ENCODE data around the gene SLC17A7.

The SLC17A7 gene

GRCh38 chr19:49421878-49422202, 19.5 kb downstream of the SLC17A7 start:
- Histone ChIP-seq H3K4me1 (ENCODE audit: control insufficient read depth, insufficient read depth, low read length) (peaks cover 16% of the 10 kb centered on the region), H3K9me3 (ENCODE audit: control insufficient read depth, insufficient read depth, low read length) (no peaks in the 10 kb centered on the region), H3K4me3 (ENCODE audit: low read depth, low read length) (peak overlapping the region; percentile 0), H3K9ac (ENCODE audit: low read depth, low read length) (no peak overlapping the region), H3K36me3 (ENCODE audit: control insufficient read depth, insufficient read depth, low read length) (no peaks in the 10 kb centered on the region), H3K27me3 (ENCODE audit: control insufficient read depth, insufficient read depth, low read length) (peaks cover 61% of the 10 kb centered on the region)

- H3K4me3 ChIP-seq (ENCODE audit: low read depth, low read length), result peak overlapping the region; percentile 0
- no peak overlapping the region for H3K9ac ChIP-seq (ENCODE audit: low read depth, low read length)
- peaks cover 56% of the 10 kb centered on the region for H3K27me3 ChIP-seq (ENCODE audit: control insufficient read depth, insufficient read depth, low read length)
Observed at GRCh38 chr19:49421039-49421877, 20.1 kb downstream of the SLC17A7 start.

GRCh38 chr19:49420227-49420626, 21.1 kb downstream of the SLC17A7 start:
- H3K9me3 ChIP-seq (ENCODE audit: control insufficient read depth, insufficient read depth, low read length), result no peaks in the 10 kb centered on the region
- no peak overlapping the region for H3K9ac ChIP-seq (ENCODE audit: low read depth, low read length)
- H3K36me3 ChIP-seq (ENCODE audit: control insufficient read depth, insufficient read depth, low read length), result no peaks in the 10 kb centered on the region
- H3K4me3 ChIP-seq (ENCODE audit: low read depth, low read length), result no peak overlapping the region
- H3K4me1 ChIP-seq (ENCODE audit: control insufficient read depth, insufficient read depth, low read length), result peaks cover 12% of the 10 kb centered on the region
- H3K27me3 ChIP-seq (ENCODE audit: control insufficient read depth, insufficient read depth, low read length), result peaks cover 47% of the 10 kb centered on the region

More at GRCh38 chr19:49421039-49421877, 20.1 kb downstream of the SLC17A7 start:
- Histone ChIP-seq H3K4me1 (ENCODE audit: control insufficient read depth, insufficient read depth, low read length) (peaks cover 12% of the 10 kb centered on the region), H3K9me3 (ENCODE audit: control insufficient read depth, insufficient read depth, low read length) (no peaks in the 10 kb centered on the region), H3K36me3 (ENCODE audit: control insufficient read depth, insufficient read depth, low read length) (no peaks in the 10 kb centered on the region)

- H3K9ac ChIP-seq (ENCODE audit: low read depth, low read length), result no peak overlapping the region
- H3K4me3 ChIP-seq (ENCODE audit: low read depth, low read length), result no peak overlapping the region
- peaks cover 12% of the 10 kb centered on the region for H3K4me1 ChIP-seq (ENCODE audit: control insufficient read depth, insufficient read depth, low read length)
- peaks cover 37% of the 10 kb centered on the region for H3K27me3 ChIP-seq (ENCODE audit: control insufficient read depth, insufficient read depth, low read length)
- no peaks in the 10 kb centered on the region for H3K36me3 ChIP-seq (ENCODE audit: control insufficient read depth, insufficient read depth, low read length)
- no peaks in the 10 kb centered on the region for H3K9me3 ChIP-seq (ENCODE audit: control insufficient read depth, insufficient read depth, low read length)
Observed at GRCh38 chr19:49419173-49419572, 22.2 kb downstream of the SLC17A7 start.

- H3K36me3 ChIP-seq (ENCODE audit: control insufficient read depth, insufficient read depth, low read length), result no peaks in the 10 kb centered on the region
- no peaks in the 10 kb centered on the region for H3K9me3 ChIP-seq (ENCODE audit: control insufficient read depth, insufficient read depth, low read length)
- no peak overlapping the region for H3K9ac ChIP-seq (ENCODE audit: low read depth, low read length)
- H3K4me1 ChIP-seq (ENCODE audit: control insufficient read depth, insufficient read depth, low read length), result peaks cover 9% of the 10 kb centered on the region
- peaks cover 30% of the 10 kb centered on the region for H3K27me3 ChIP-seq (ENCODE audit: control insufficient read depth, insufficient read depth, low read length)
- H3K4me3 ChIP-seq (ENCODE audit: low read depth, low read length), result no peak overlapping the region
Observed at GRCh38 chr19:49418511-49418910, 22.8 kb downstream of the SLC17A7 start.

GRCh38 chr19:49417088-49417487, 24.2 kb downstream of the SLC17A7 start:
- Histone ChIP-seq H3K27me3 (ENCODE audit: control insufficient read depth, insufficient read depth, low read length) (peaks cover 16% of the 10 kb centered on the region), H3K4me3 (ENCODE audit: low read depth, low read length) (no peak overlapping the region)

GRCh38 chr19:49415810-49416200, 25.5 kb downstream of the SLC17A7 start:
- H3K9me3 ChIP-seq (ENCODE audit: control insufficient read depth, insufficient read depth, low read length), result no peaks in the 10 kb centered on the region
- no peak overlapping the region for H3K4me3 ChIP-seq (ENCODE audit: low read depth, low read length)
- H3K9ac ChIP-seq (ENCODE audit: low read depth, low read length), result no peak overlapping the region
- H3K36me3 ChIP-seq (ENCODE audit: control insufficient read depth, insufficient read depth, low read length), result no peaks in the 10 kb centered on the region
- H3K27me3 ChIP-seq (ENCODE audit: control insufficient read depth, insufficient read depth, low read length), result peaks cover 6% of the 10 kb centered on the region
- peaks cover 5% of the 10 kb centered on the region for H3K4me1 ChIP-seq (ENCODE audit: control insufficient read depth, insufficient read depth, low read length)

More at GRCh38 chr19:49417088-49417487, 24.2 kb downstream of the SLC17A7 start:
- Histone ChIP-seq H3K4me1 (ENCODE audit: control insufficient read depth, insufficient read depth, low read length) (peaks cover 6% of the 10 kb centered on the region), H3K9me3 (ENCODE audit: control insufficient read depth, insufficient read depth, low read length) (no peaks in the 10 kb centered on the region), H3K36me3 (ENCODE audit: control insufficient read depth, insufficient read depth, low read length) (no peaks in the 10 kb centered on the region), H3K9ac (ENCODE audit: low read depth, low read length) (no peak overlapping the region)

GRCh38 chr19:49415102-49415809, 26.1 kb downstream of the SLC17A7 start:
- Histone ChIP-seq H3K27me3 (ENCODE audit: control insufficient read depth, insufficient read depth, low read length) (peaks cover 4% of the 10 kb centered on the region), H3K4me3 (ENCODE audit: low read depth, low read length) (no peak overlapping the region), H3K36me3 (ENCODE audit: control insufficient read depth, insufficient read depth, low read length) (no peaks in the 10 kb centered on the region), H3K9me3 (ENCODE audit: control insufficient read depth, insufficient read depth, low read length) (no peaks in the 10 kb centered on the region), H3K9ac (ENCODE audit: low read depth, low read length) (peak overlapping the region; percentile 54), H3K4me1 (ENCODE audit: control insufficient read depth, insufficient read depth, low read length) (no peaks in the 10 kb centered on the region)

GRCh38 chr19:49414256-49414655, 27.1 kb downstream of the SLC17A7 start:
- Histone ChIP-seq H3K36me3 (ENCODE audit: control insufficient read depth, insufficient read depth, low read length) (no peaks in the 10 kb centered on the region), H3K9me3 (ENCODE audit: control insufficient read depth, insufficient read depth, low read length) (no peaks in the 10 kb centered on the region), H3K4me1 (ENCODE audit: control insufficient read depth, insufficient read depth, low read length) (no peaks in the 10 kb centered on the region), H3K9ac (ENCODE audit: low read depth, low read length) (no peak overlapping the region), H3K27me3 (ENCODE audit: control insufficient read depth, insufficient read depth, low read length) (peaks cover 4% of the 10 kb centered on the region), H3K4me3 (ENCODE audit: low read depth, low read length) (no peak overlapping the region)

GRCh38 chr19:49413348-49413747, 28.0 kb downstream of the SLC17A7 start:
- H3K9ac ChIP-seq (ENCODE audit: low read depth, low read length), result no peak overlapping the region
- no peaks in the 10 kb centered on the region for H3K36me3 ChIP-seq (ENCODE audit: control insufficient read depth, insufficient read depth, low read length)
- H3K9me3 ChIP-seq (ENCODE audit: control insufficient read depth, insufficient read depth, low read length), result no peaks in the 10 kb centered on the region
- H3K27me3 ChIP-seq (ENCODE audit: control insufficient read depth, insufficient read depth, low read length), result no peaks in the 10 kb centered on the region
- no peaks in the 10 kb centered on the region for H3K4me1 ChIP-seq (ENCODE audit: control insufficient read depth, insufficient read depth, low read length)
- H3K4me3 ChIP-seq (ENCODE audit: low read depth, low read length), result no peak overlapping the region

GRCh38 chr19:49411681-49412326, 29.5 kb downstream of the SLC17A7 start:
- H3K4me3 ChIP-seq (ENCODE audit: low read depth, low read length), result no peak overlapping the region
- no peaks in the 10 kb centered on the region for H3K4me1 ChIP-seq (ENCODE audit: control insufficient read depth, insufficient read depth, low read length)
- H3K9ac ChIP-seq (ENCODE audit: low read depth, low read length), result no peak overlapping the region
- H3K36me3 ChIP-seq (ENCODE audit: control insufficient read depth, insufficient read depth, low read length), result no peaks in the 10 kb centered on the region
- H3K27me3 ChIP-seq (ENCODE audit: control insufficient read depth, insufficient read depth, low read length), result no peaks in the 10 kb centered on the region
- no peaks in the 10 kb centered on the region for H3K9me3 ChIP-seq (ENCODE audit: control insufficient read depth, insufficient read depth, low read length)
